HK-2 (cell line): ENCODE data around the gene FCGBP.
"Not testable (repeated sequence)": the region's sequence is repeated elsewhere in the genome, so short reads cannot be mapped to it uniquely, and the experiment has no call there.

Experiments
- DNase-seq: peaks from one replicate; pipeline ENCODE4 v3.0.0-alpha.2; 2018; ENCODE audit not compliant: unreplicated experiment

FCGBP gene

DNA sequence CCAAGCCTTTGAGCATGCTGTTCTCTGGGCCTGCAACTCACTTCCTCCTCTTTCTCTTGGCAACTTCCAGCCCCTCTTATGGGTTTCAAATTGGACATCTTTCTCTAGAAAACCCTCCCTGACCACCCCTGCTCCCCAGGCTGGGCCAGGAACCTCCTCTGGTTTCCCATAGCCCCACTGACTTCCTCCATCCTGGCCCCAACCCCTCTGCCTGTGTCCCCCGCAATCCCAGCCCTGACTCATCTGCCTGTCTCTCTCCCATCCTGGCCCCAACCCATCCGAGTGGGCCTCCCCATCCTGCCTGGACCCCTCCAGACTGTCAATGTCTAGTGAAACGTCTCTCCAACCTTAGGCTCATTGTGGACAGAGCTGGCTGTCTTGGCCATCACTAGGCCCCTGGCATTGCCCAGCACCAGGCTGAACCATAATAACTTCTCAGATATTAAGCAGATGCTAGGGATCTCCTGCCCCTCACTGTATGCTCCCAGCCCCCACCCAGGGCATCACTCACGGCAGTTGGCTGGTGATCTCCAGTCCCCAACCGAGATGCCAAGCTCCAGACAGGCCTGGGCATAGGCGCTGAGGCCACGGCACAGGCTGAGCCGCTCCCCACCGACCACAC is 16.8 kb downstream of the FCGBP start:
- DNase-seq, result no peak

DNA sequence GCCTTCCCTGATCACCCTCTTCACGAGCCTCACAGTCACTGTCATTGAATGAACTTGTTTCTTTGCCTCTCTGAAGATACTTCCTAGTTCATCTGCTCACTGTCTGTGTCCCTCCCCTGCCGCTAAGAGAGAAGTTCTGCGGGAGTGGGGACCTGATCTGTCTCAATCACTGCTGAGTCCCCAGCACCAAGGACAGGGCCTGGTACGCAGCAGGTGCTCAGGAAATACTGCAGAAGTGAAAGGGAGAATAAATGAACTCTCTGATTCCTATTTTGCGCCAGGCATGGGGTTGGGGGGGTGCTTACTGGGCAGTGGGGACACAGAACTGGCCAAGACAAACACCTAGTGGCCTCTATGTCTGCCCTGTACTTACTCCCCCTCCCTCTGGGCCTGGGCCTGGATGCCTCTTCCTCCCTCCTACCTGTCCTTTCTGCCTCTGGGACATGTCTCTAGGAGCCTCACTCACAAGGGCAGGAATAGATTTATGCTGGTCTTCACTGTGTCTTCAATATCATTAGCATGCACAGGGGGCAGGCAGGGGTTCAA is 17.5 kb downstream of the FCGBP start:
- no peak for DNase-seq

GRCh38 chr19:39916236-39916635 is 18.2 kb downstream of the FCGBP start:
- no peak for DNase-seq

- DNase-seq, result no peak
These were observed 18.6 kb downstream of the FCGBP start for GRCh38 chr19:39915848-39916215.

DNA sequence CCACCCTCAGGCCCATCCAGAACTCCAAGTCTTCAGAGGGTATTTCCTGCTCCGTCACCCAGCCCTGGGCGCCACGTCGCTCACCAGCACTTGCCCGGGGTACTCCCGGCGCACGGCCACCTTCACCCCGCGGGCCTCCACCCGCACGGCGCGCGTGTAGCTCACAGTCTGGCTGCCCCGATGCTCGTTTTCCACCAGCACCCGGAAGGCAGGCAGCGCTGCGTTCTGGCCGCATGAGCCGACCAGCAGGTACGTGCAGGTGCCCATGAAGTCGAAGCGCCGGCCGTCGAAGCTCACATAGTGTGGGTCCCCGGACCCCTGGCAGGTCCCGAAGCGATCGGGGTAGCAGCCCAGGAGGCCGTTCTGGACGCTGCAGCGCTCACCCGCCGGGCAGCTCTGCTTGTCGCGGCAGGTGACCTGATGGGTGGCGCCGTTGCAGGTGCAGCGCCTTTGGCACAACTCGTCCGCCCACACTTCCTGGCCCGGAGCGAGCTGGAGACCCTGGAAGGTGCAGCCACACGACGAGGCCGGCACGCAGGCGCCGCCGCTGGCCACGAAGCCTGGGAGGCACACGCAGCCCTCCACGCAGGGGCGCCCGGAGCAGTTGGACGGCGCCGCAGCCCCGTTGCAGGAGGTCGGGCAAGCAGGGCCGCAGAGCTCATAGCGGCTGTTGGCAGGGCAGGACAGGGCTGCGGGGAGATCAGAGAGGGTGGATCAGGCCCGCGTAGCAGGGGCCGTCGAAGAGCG is 19.2 kb downstream of the FCGBP start:
- DNase-seq, result no peak

GRCh38 chr19:39913682-39914333 is 20.6 kb downstream of the FCGBP start:
- DNase-seq, result no peak

DNA sequence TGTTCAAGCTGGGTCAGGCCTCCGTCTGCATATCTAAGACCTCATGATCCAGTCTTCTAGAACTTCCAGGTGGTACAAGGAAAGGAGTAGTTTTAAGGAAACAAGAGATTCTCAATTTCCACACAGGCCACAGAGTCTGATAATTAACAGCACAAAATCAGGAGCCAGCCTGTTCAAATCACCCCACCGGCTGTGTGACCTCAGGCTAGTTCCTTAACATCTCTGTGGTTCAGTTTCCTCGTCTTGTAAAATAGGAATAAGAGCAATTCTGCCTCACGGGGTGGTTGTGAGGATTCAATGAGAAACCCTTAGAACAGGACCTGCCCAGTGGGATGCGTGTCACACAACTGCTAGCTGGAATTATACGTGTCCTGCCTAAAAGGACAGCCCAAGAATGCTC is 25.6 kb downstream of the FCGBP start:
- DNase-seq, result no peak

GRCh38 chr19:39906820-39907611 is 27.4 kb downstream of the FCGBP start:
- DNase-seq, result no peak

- DNase-seq, result no peak
These were observed 28.2 kb downstream of the FCGBP start for GRCh38 chr19:39906283-39906682.

GRCh38 chr19:39903486-39904091 is 30.8 kb downstream of the FCGBP start:
- not testable (repeated sequence) for DNase-seq

DNA sequence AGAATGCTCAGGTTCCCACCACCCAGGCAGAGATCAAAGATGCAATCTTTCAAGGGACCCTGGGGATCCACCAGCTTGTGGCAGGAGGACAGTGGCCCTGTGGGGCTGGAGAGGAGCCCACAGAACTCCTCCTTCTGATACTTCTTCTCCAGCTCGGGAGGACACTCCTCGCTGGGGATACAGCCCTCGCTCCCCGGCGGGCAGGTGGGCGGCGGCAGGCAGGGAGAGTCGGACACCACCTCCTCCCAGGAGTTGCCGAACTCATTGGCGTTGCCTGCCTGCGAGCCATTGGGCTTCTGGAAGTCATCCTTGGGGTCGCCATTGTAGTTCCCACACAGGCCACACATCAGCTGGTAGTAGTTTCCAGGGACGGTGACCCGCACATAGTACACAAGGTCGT is 32.1 kb downstream of the FCGBP start:
- not testable (repeated sequence) for DNase-seq

DNA sequence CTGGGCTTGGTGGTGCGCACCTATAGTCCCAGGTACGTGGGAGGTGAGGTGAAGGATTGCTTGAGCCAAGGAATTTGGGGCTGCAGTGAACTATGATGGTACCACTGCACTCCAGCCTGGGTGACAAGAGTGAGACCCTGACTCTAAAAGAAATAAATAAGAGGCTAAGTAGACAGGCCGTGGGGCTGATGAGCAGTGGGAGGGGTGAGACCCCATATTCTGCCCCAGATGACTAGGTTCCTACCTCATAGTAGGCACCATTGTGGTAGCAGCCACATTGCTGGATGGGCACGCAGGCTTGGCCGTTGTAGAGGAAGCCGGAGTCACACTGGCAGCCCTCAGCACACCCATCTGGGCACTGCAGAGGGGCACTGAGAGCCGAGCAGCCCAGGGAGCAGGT is 32.8 kb downstream of the FCGBP start:
- DNase-seq, result not testable (repeated sequence)

GRCh38 chr19:39898858-39899257 is 35.6 kb downstream of the FCGBP start:
- not testable (repeated sequence) for DNase-seq

- peak; percentile 4 for DNase-seq
These were observed 36.8 kb downstream of the FCGBP start for GRCh38 chr19:39897511-39898245.

- DNase-seq, result not testable (repeated sequence)
These were observed 39.3 kb downstream of the FCGBP start for GRCh38 chr19:39895096-39895495.

- not testable (repeated sequence) for DNase-seq
These were observed 40.2 kb downstream of the FCGBP start for GRCh38 chr19:39894236-39894606.

- not testable (repeated sequence) for DNase-seq
These were observed 40.8 kb downstream of the FCGBP start for GRCh38 chr19:39893366-39894235.

DNA sequence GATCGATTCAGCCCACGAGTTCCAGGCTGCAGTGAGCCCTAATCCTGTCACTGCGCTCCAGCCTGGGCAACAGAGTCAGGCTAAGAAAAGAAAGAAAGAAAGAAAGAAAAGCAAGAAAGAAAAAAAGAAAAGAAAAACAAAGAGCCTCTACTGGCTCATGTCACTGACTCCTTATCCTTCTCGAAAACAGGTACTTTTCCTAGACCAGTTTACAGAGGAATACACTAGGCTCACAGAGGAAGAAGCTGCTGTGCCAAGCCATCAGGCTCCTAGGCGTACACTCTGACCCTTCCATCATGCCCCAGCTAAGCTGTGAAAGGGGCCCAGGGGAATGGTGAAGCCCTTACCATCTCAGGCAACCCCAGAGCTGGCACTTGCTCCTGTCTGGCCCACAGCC is 41.9 kb downstream of the FCGBP start:
- not testable (repeated sequence) for DNase-seq

GRCh38 chr19:39891660-39892505 is 42.6 kb downstream of the FCGBP start:
- DNase-seq, result not testable (repeated sequence)
